Measurements from ENCODE around the gene GCNA. TPM values are rescaled to one million over a fixed set of nuclear protein-coding genes. Genes with fewer than 3 reads are reported as not detected.

GCNA gene
- total and polyA plus RNA-seq, 2 experiments from 2014 or later: 0.38 to 5.2 TPM

DNA sequence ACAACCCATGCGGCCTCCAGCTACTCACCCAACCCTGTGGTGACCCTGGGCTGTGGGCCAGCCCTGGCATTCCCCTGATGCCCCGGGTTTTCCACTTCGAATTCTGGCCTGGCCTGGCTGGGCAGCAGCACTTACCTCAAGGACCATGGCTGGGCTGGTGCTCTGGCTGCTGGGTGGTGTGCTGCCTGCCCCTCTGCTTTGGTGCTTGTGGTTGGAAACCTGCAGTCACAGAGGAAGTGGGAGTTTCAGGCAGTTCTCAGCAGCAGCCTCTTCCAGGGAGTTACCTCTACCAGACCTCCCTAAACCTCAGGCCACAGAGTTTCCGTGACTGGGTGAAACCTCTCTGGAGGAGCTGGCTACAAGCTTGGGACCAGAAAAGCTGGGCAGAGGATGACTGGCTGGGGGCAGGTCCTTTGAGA lies 40.1 kb downstream of the GCNA start, which contains the start of gene CXCR3:
Gene CXCR3, minus strand, starts transcription at position 209 of the 419 bp plus-strand sequence. Its CDS starts 62 bp downstream, at position 147.
- Histone ChIP-seq H3K27ac (no peak within 1 kb of the TSS), H3K27me3 (no peaks in the 10 kb centered on the region), H3K4me3 (no peak within 1 kb of the TSS), H3K4me1 (ENCODE audit: low read depth) (no peaks in the 10 kb centered on the region), H3K9me3 (ENCODE audit: low read depth) (no peaks in the 10 kb centered on the region), H3K36me3 (no peaks in the 10 kb centered on the region)
- TF ChIP-seq, protein P1, sequence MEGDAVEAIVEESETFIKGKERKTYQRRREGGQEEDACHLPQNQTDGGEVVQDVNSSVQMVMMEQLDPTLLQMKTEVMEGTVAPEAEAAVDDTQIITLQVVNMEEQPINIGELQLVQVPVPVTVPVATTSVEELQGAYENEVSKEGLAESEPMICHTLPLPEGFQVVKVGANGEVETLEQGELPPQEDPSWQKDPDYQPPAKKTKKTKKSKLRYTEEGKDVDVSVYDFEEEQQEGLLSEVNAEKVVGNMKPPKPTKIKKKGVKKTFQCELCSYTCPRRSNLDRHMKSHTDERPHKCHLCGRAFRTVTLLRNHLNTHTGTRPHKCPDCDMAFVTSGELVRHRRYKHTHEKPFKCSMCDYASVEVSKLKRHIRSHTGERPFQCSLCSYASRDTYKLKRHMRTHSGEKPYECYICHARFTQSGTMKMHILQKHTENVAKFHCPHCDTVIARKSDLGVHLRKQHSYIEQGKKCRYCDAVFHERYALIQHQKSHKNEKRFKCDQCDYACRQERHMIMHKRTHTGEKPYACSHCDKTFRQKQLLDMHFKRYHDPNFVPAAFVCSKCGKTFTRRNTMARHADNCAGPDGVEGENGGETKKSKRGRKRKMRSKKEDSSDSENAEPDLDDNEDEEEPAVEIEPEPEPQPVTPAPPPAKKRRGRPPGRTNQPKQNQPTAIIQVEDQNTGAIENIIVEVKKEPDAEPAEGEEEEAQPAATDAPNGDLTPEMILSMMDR (IDR thresholded peaks at IDR 0.05; ENCODE audit: low read depth, low read length): no peak
- DNase-seq (ENCODE audit: low read depth in 1 of 2, low spot score in 1 of 2): peak in 1 of 2 donors; percentile 39

DNA sequence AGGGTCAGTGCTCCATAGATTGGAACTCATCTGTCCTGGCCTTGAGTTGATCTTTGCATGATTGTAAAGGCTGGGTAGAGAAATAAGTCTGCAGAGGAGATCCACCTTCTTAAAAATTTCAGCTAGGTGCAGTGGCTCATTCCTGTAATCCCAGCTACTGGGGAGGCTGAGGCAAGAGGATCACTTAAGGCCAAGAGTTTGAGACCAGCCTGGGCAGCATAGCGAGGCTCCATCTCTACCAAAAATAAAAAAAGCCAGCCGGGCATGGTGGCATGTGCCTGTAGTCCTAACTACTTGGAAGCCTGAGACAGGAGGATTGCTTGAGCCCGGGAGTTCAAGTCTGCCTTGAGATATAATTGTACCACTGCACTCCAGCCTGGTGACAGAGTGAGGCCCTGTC lies 40.5 kb downstream of the GCNA start:
- TF ChIP-seq, protein P1 (IDR thresholded peaks at IDR 0.05; ENCODE audit: low read depth, low read length): no peak
- no peaks in the 10 kb centered on the region for H3K27me3 ChIP-seq
- no peaks in the 10 kb centered on the region for H3K9me3 ChIP-seq (ENCODE audit: low read depth)
- H3K4me3 ChIP-seq: no peak overlapping the region
- H3K36me3 ChIP-seq: no peaks in the 10 kb centered on the region
- no peak overlapping the region for H3K27ac ChIP-seq
- no peaks in the 10 kb centered on the region for H3K4me1 ChIP-seq (ENCODE audit: low read depth)
- no peak for DNase-seq (ENCODE audit: low read depth in 1 of 2, low spot score in 1 of 2)

DNA sequence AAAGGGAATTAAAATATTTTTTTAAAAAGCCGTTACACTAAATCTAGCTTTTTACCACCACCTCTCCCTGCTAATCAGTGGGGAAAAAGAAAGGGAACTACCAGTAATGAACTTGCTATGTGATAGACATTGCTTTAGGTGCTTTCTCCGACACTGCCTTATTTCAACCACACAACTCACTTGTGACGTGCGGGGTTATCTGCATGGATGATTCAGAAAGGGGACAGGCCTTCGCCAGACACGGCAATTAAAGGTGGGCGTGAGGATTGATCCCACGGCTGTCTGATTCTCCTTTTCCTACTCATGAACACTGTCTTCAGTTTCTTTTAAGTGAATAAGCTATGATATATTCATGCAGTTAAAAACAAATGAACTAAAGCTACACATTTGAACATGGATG lies 41.0 kb downstream of the GCNA start:
- Histone ChIP-seq H3K9me3 (ENCODE audit: low read depth) (no peaks in the 10 kb centered on the region), H3K4me3 (no peak overlapping the region), H3K27me3 (no peaks in the 10 kb centered on the region), H3K36me3 (no peaks in the 10 kb centered on the region), H3K4me1 (ENCODE audit: low read depth) (no peaks in the 10 kb centered on the region), H3K27ac (no peak overlapping the region)
- DNase-seq (ENCODE audit: low read depth in 1 of 2, low spot score in 1 of 2): no peak
- TF ChIP-seq, protein P1 (IDR thresholded peaks at IDR 0.05; ENCODE audit: low read depth, low read length): no peak

DNA sequence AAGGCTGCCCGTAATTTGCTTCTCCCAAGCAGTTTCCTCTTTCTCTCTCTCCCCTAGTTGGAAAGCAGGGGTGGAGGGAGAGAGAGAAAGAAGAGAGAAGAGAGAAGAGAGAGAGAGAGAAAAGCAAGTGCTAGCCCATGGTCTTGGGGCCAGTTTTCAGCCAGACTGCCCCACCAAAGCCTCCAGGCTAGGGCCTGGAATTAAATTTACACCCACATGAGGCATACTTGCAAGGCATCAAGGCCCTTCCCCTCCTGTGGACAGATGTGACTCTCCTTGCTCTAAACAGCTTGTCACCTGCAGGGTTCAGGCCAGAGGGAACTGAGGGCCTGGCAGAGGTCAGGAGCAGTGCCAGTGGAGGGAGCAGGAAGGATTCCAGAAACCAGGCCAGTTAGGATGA lies 41.7 kb downstream of the GCNA start:
- Histone ChIP-seq H3K9me3 (ENCODE audit: low read depth) (no peaks in the 10 kb centered on the region), H3K27me3 (no peaks in the 10 kb centered on the region), H3K4me3 (no peak overlapping the region), H3K27ac (no peak overlapping the region), H3K4me1 (ENCODE audit: low read depth) (no peaks in the 10 kb centered on the region), H3K36me3 (no peaks in the 10 kb centered on the region)
- no peak for DNase-seq (ENCODE audit: low read depth in 1 of 2, low spot score in 1 of 2)
- TF ChIP-seq, protein P1 (IDR thresholded peaks at IDR 0.05; ENCODE audit: low read depth, low read length): no peak

DNA sequence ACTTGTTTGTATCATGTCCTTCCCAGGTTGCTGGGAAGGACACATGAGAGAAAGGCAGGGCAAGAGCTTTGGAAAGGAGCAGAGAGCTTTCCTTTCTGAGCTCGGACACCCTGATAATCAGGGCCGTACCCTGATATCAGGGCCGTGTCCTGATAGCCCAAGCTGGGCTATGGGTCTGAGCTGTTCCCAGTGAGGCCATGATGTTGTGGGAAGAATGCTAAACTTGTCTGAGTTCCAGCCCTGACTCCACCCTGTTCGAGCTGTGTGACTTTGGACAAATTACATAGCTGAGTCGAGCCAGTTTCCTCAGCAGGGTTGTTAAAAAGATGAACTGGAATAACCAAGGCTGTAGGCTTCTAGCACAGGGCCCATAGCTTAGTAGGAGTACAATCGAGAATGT lies 43.4 kb downstream of the GCNA start:
- Histone ChIP-seq H3K4me3 (no peak overlapping the region), H3K4me1 (ENCODE audit: low read depth) (no peaks in the 10 kb centered on the region), H3K36me3 (no peaks in the 10 kb centered on the region), H3K27me3 (no peaks in the 10 kb centered on the region), H3K27ac (no peak overlapping the region), H3K9me3 (ENCODE audit: low read depth) (no peaks in the 10 kb centered on the region)
- TF ChIP-seq, protein P1 (IDR thresholded peaks at IDR 0.05; ENCODE audit: low read depth, low read length): no peak
- peak in 1 of 2 donors; percentile 20 for DNase-seq (ENCODE audit: low read depth in 1 of 2, low spot score in 1 of 2)
